ENCODE results near the gene NDRG2. TPM values are rescaled to one million over a fixed set of nuclear protein-coding genes. Genes with fewer than 3 reads are reported as not detected.

The NDRG2 gene
- 45.4 and 61.1 TPM in 2 replicates for total RNA-seq
- 31.5 TPM for polyA plus RNA-seq (2012)

GRCh38 chr14:21024585-21025370, at the start of gene NDRG2:
Gene NDRG2 (minus strand): TSS chr14:21025061. CDS start chr14:21023315, 1,746 bp downstream.
- peak; percentile 65 for DNase-seq (ENCODE audit: low read depth)

GRCh38 chr14:21073921-21074320, 49.1 kb upstream of the NDRG2 start:
- no peak for DNase-seq (ENCODE audit: low read depth)

- no peak for DNase-seq (ENCODE audit: low read depth)
Observed at GRCh38 chr14:21072781-21073339, 48.0 kb upstream of the NDRG2 start.

GRCh38 chr14:21072031-21072473, 47.2 kb upstream of the NDRG2 start:
- DNase-seq (ENCODE audit: low read depth) = peak; percentile 64

- DNase-seq (ENCODE audit: low read depth) = peak; percentile 96
Observed at GRCh38 chr14:21071225-21072030, 46.6 kb upstream of the NDRG2 start.

- peak; percentile 64 for DNase-seq (ENCODE audit: low read depth)
Observed at GRCh38 chr14:21070610-21071224, 45.9 kb upstream of the NDRG2 start.

GRCh38 chr14:21070083-21070609, 45.3 kb upstream of the NDRG2 start, which contains the start of gene ARHGEF40:
Gene ARHGEF40 (plus strand): TSS chr14:21070304. CDS start chr14:21070397, 93 bp downstream.
- peak; percentile 76 for DNase-seq (ENCODE audit: low read depth)

- DNase-seq (ENCODE audit: low read depth) = peak; percentile 28
Observed at GRCh38 chr14:21069388-21070082, 44.7 kb upstream of the NDRG2 start.

- peak; percentile 53 for DNase-seq (ENCODE audit: low read depth)
Observed at GRCh38 chr14:21068521-21069387, 43.9 kb upstream of the NDRG2 start.

- DNase-seq (ENCODE audit: low read depth) = no peak
Observed at GRCh38 chr14:21066882-21067502, 42.1 kb upstream of the NDRG2 start.

- DNase-seq (ENCODE audit: low read depth) = peak; percentile 68
Observed at GRCh38 chr14:21063479-21063878, 38.6 kb upstream of the NDRG2 start.

- no peak for DNase-seq (ENCODE audit: low read depth)
Observed at GRCh38 chr14:21061347-21061668, 36.4 kb upstream of the NDRG2 start.

- DNase-seq (ENCODE audit: low read depth) = no peak
Observed at GRCh38 chr14:21060614-21061346, 35.9 kb upstream of the NDRG2 start.

GRCh38 chr14:21059842-21060613, 35.2 kb upstream of the NDRG2 start:
- DNase-seq (ENCODE audit: low read depth) = no peak

- DNase-seq (ENCODE audit: low read depth) = no peak
Observed at GRCh38 chr14:21058903-21059302, 34.0 kb upstream of the NDRG2 start.

- DNase-seq (ENCODE audit: low read depth) = peak; percentile 47
Observed at GRCh38 chr14:21057803-21058675, 33.2 kb upstream of the NDRG2 start, which contains the start of gene RNASE8. Gene RNASE8 (plus strand): TSS chr14:21057822. CDS start chr14:21057893, 71 bp downstream.

Data from myocyte (in vitro differentiated cells).